ENCODE measurements around the gene HS3ST4.

DNA sequence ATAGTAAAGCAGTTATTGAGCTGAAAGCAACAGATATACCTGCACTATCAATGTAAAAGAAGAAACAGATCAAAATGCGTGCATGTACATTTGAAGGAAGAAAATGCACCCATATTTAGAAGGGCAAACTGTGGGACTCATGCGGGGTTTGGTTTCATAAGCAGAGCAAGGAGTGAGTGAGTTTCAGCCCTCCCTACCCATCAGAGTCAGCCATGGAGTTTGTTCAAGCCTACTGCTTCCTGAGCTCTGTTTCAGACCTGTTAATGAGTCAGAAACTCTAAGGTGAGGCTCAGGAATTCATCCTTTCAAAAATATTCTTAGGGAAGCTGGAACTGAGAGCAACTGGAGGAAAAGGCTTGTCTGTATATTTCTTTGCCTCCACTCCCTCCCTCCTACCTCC, 446.2 kb downstream of the HS3ST4 start:
- TF ChIP-seq EZH2 (IDR thresholded peaks at IDR 0.05; ENCODE audit: insufficient read depth, poor library complexity, severe bottlenecking) (no peak), EZH2phosphoT487 (IDR thresholded peaks at IDR 0.05; ENCODE audit: insufficient read depth, low read depth) (no peak)
